OCI-M1 (cell line): Measurements from ENCODE around the gene ATAD3B.
A peak's percentile ranks its signal among the peaks of the same experiment; 100 is the strongest.
"Not testable (repeated sequence)": the region's sequence is repeated elsewhere in the genome, so short reads cannot be mapped to it uniquely, and the experiment has no call there.

Experiments used
- DNase-seq: peaks from one replicate; lab custom pipeline; 2025; lab: John Stamatoyannopoulos, UW

ATAD3B gene

DNA sequence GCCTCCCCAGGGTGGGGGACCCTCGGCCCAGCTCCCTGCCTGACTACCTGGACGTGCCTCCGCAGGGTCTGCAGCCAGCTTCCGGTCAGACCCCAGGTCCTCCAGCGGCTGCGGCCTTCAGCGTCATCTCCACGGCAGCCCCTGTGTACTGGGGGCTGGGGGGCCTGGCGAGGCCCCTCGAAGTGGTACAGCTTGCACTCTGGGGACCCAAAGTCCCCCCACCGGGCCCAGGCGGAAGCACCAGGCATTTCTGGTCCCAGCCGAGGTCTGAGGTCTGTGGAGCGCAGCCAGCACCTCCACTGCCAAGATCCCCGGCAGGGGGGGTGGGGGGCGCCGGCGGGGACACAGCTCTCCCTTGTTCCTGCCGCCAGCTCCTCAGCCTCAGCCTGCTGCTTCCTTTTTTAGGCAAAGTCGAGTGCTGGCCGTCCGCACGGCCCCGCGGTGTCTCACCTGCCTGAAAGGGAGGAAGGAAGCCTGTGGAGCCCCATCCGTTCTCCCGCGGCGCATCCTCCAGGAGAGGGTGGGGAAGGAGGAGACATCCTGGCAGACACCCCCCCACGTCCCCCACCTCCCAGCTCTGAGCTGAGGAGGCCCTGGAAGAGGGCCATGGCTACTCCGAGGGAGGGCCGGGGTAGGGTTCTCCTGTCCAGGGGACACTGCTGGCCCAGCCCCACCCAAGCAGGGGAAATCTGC lies 37.3 kb upstream of the ATAD3B start:
- no peak for DNase-seq

GRCh38 chr1:1434824-1435105 lies 36.8 kb upstream of the ATAD3B start:
- DNase-seq: no peak

DNA sequence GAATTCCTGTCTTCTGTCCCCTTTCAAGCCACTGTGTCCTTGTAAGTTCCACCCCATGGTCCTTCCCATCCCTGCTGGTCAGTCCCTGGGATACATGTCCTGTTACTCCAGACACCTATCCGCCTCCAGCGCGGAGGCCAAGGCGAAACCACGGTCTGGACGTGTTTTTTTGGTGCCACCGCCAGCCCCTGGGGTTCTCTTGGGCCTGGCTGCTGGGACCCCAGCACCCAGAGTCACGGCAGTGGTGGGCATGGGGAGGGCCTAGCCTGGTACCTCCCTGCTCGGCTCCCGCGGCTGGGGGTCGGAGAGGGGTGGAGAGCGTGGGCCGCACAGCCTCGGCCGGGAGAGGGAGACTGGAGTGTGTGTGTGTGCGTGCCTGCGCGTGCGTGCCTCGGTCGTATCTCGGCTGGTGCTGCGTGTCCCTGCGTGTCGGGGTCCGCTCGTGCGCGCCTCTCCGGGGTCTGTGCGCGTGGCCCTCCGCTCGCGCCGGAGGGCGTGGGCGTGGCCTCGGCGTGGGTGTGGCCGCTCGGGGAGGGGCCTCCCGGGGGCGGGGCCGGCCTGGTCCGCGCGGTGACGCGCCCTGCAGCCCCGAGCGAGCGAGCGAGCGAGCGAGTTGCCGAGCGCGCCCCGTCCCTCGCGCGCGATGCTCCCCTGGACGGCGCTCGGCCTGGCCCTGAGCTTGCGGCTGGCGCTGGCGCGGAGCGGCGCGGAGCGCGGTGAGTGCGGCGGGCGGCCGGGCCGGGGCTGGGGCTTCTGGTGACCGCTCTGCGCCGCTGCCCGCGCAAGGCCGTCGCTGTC lies 36.3 kb upstream of the ATAD3B start, which contains the start of gene VWA1:
Gene VWA1 (plus strand): TSS at position 585 of the 798 bp plus-strand sequence. CDS start 59 bp downstream, at position 644.
- DNase-seq: no peak

GRCh38 chr1:1435911-1436629 lies 35.5 kb upstream of the ATAD3B start:
- DNase-seq: no peak

GRCh38 chr1:1436630-1437032 lies 34.9 kb upstream of the ATAD3B start:
- DNase-seq: no peak

DNA sequence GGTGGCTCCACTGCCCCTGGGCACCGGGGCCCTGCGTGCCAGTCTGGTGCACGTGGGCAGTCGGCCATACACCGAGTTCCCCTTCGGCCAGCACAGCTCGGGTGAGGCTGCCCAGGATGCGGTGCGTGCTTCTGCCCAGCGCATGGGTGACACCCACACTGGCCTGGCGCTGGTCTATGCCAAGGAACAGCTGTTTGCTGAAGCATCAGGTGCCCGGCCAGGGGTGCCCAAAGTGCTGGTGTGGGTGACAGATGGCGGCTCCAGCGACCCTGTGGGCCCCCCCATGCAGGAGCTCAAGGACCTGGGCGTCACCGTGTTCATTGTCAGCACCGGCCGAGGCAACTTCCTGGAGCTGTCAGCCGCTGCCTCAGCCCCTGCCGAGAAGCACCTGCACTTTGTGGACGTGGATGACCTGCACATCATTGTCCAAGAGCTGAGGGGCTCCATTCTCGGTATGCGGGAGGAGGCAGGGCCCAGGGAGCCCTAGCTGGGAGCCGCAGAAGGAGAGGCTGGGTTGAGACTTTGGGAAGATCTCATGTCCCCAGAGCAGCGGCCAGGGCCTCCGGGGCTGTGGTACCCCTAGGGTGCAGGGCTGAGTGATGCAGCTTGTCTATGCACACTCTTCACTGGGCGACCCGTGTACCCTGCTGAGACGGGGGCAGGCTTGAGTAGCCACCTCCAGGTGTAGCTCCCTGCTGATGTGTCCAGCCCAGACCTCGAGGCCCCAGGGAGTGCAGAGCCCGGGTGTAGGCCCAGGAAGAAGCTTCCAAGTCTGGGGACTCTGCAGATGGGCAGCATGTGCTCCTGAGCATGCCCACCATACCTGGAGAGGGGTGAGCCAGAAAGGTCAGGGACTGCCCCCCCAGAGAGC lies 34.3 kb upstream of the ATAD3B start:
- DNase-seq: no peak

- DNase-seq: peak; percentile 22
Observed at GRCh38 chr1:1437904-1438376, 33.6 kb upstream of the ATAD3B start.

- no peak for DNase-seq
Observed at GRCh38 chr1:1438531-1439381, 32.8 kb upstream of the ATAD3B start.

- no peak for DNase-seq
Observed at GRCh38 chr1:1439546-1440261, 31.9 kb upstream of the ATAD3B start.

DNA sequence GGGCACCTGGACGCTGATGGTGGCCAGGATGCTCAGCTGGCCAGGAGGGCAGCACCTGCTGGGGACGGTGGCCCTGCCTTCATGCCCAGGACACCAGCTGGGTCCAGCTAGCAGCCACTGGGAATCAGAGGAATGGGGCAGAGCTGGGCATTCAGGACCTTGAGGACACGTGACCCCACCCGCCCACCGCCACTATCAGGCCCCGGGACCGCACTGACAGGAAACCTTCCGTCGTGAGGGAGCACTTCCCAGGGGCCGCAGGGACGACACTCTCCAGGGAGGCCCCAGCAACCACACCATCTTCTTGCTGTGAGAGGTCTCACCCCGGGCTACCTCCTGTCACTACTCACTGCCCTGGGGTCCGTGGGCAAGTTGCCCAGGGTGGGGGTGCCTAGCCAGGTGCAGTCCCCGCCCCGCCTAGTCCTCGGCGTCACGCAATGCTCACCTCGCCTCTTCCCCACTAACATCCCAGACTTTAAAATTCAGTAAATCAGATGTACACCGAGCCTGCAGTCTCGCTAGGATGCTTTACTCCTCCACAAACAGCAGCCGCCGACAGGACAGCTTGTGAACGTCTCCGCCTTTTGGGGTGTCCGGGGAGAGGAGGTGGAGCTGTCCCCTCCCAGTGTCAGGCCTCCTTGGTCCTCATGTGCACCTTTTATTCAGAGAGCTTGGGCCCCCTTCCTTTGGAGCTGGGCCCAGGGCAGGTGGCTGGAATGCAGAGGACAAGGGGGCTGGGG lies 31.1 kb upstream of the ATAD3B start:
- no peak for DNase-seq

GRCh38 chr1:1441002-1441888 lies 30.3 kb upstream of the ATAD3B start:
- DNase-seq: peak; percentile 73

DNA sequence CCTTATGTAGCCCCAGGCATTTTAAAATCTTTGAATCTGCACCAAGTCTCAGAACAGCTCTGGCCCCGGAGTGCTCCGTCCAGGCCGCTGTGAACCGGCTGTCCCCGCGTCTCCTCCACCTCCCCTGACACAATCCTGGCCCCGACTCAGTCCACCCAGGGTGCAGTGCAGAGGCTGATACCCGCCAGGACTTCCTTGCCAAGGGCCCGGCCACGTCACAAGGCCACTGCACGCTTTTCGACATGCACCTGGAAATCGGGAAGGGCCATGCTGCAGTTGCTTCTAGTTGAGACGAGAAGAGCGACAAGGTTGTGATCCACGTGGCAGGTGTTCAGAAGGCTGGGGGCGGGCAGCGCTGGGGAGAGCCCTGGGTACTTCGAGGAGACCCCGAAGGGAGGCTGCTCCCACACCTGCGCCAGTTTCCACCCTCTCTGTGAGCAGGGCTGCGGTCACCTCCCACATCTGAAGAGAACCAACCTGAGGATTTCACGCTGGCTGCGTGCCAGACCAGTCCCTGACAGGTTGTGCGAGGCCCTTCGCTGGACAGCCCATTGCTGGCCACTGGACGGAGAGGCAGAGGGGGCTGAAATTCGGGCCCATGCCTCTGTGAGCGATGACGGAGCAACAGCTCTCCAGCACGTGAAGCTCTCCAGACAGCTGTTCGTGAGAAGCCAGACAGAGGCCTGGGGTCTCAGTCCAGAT lies 29.3 kb upstream of the ATAD3B start:
- DNase-seq: no peak

GRCh38 chr1:1446631-1447030 lies 24.9 kb upstream of the ATAD3B start:
- not testable (repeated sequence) for DNase-seq

GRCh38 chr1:1449099-1449739 lies 22.3 kb upstream of the ATAD3B start, which contains the start of gene ATAD3C:
ATAD3C (plus strand) TSS chr1:1449689; CDS start chr1:1450684, 995 bp downstream.
- no peak for DNase-seq

DNA sequence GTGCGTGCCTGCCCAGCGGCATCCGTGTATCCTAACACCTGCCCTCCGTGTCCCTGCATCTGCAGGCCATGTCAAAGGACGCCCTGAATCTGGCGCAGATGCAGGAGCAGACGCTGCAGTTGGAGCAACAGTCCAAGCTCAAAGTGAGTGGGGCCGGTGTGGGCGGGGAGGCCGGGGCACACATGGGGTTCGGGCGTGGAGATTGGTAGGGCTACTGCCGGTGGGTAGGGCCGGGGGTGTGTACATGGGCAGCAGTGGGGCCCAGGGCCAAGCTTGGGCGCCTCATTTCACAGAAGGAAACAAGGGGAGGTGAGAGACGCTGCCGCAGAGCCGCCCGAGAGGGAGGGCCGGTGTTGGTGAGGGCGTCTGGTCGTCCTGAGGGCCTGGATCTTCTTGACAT lies 20.9 kb upstream of the ATAD3B start:
- not testable (repeated sequence) for DNase-seq

DNA sequence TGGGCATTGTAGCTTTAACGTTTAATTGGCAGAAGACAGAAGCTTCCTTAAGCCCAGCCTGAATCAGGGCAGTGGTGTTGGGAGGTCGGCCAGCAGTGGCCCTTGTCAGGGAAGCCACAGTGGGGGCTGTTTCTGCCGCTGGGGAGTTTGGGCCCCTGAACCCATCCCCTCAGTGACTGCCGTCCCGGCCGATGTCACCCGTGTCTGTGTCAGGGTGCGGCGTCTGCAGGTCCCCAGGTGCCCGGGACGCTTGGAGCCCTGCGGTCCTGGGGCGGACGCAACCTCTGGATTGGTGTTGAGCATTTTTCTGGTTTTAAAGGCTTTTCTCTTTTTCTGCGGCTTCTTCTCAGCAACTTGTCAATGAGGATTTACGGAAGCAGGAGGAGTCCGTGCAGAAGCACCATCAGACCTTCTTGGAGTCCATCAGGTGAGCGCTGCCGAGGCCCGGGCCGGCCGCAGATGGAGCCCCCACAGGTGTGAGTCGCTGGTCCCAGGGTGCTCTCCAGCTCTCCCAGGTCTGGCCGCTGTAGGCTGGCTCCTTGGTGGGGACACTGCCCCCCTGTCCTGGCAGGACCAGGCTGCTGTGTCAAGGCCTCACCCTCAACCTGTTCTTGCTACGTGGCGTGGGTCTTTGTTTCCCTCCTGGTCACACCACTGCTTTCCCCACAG lies 19.7 kb upstream of the ATAD3B start:
- DNase-seq: no peak

GRCh38 chr1:1452365-1452739 lies 19.2 kb upstream of the ATAD3B start:
- not testable (repeated sequence) for DNase-seq
